Measurements from ENCODE around the gene FHIP1A. TPM values are rescaled to one million over a fixed set of nuclear protein-coding genes. Genes with fewer than 3 reads are reported as not detected.
"Not testable (repeated sequence)": the region's sequence is repeated elsewhere in the genome, so short reads cannot be mapped to it uniquely, and the experiment has no call there.

Gene FHIP1A
- 1 to 10 TPM; 4.6 to 5.4 TPM for polyA plus RNA-seq

GRCh38 chr4:151408630-151409469, at the start of gene FHIP1A:
Gene FHIP1A, plus strand, starts transcription at chr4:151409176. Its CDS starts 157,084 bp downstream, at chr4:151566260.
- Histone ChIP-seq H3K27me3 (ENCODE audit: control insufficient read depth in 1 of 2, insufficient read depth in 2 of 2, low read length in 2 of 2) (no peaks in the 10 kb centered on the region), H3K9me3 (ENCODE audit: control insufficient read depth in 2 of 2, insufficient read depth in 1 of 2, low read depth in 1 of 2, low read length in 1 of 2) (no peaks in the 10 kb centered on the region), H3K4me3 (ENCODE audit: low read depth in 1 of 2, low read length in 2 of 2) (peak within 1 kb of the TSS; percentile 72 to 79), H3K4me1 (ENCODE audit: control insufficient read depth in 2 of 2, insufficient read depth in 2 of 2, low read length in 1 of 2) (no peaks in the 10 kb centered on the region), H3K36me3 (ENCODE audit: control insufficient read depth in 2 of 2, insufficient read depth in 2 of 2, low read length in 1 of 2) (no peaks in the 10 kb centered on the region), H3K27ac (ENCODE audit: low read depth in 2 of 2, low read length in 1 of 2) (peak within 1 kb of the TSS; percentile 95 to 97)
- 4 to 12% methylated on average over 43 to 84 of the region's 84 CpGs for whole genome bisulfite sequencing, 2 donors

- Histone ChIP-seq H3K27ac (ENCODE audit: low read depth in 2 of 2, low read length in 1 of 2) (no peak overlapping the region), H3K36me3 (ENCODE audit: control insufficient read depth in 2 of 2, insufficient read depth in 2 of 2, low read length in 1 of 2) (no peaks in the 10 kb centered on the region), H3K4me1 (ENCODE audit: control insufficient read depth in 2 of 2, insufficient read depth in 2 of 2, low read length in 1 of 2) (peaks cover 2 to 3% of the 10 kb centered on the region in 2 donors), H3K9me3 (ENCODE audit: control insufficient read depth in 2 of 2, insufficient read depth in 1 of 2, low read depth in 1 of 2, low read length in 1 of 2) (no peaks in the 10 kb centered on the region), H3K4me3 (ENCODE audit: low read depth in 1 of 2, low read length in 2 of 2) (no peak overlapping the region), H3K27me3 (ENCODE audit: control insufficient read depth in 1 of 2, insufficient read depth in 2 of 2, low read length in 2 of 2) (no peaks in the 10 kb centered on the region)
- 77% methylated on average over 4 of the region's 4 CpGs for WGBS, 2 donors
Observed at GRCh38 chr4:151359576-151359975, 49.4 kb upstream of the FHIP1A start.

- 97 to 100% methylated on average over 2 of the region's 2 CpGs for WGBS, 2 donors
Observed at GRCh38 chr4:151361126-151361525, 47.9 kb upstream of the FHIP1A start.

DNA sequence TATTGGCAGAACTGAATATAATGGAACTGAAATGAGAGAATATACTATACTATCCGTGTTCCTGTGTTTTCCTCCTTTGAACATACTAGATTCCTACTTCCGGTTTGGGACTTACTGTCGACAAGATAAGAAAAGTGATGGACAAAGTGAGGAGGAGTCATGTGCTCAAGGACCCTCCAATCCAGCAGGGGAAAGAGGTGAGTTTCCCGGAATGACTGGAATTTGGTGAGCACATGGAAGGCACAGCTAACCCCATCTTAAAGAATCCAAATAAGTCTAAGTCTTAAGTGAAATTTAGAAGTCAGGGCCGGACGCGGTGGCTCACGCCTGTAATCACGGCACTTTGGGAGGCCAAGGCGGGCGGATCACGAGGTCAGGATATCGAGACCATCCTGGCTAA, 47.0 kb upstream of the FHIP1A start:
- H3K27me3 ChIP-seq (ENCODE audit: control insufficient read depth in 1 of 2, insufficient read depth in 2 of 2, low read length in 2 of 2) = no peaks in the 10 kb centered on the region
- no peaks in the 10 kb centered on the region for H3K36me3 ChIP-seq (ENCODE audit: control insufficient read depth in 2 of 2, insufficient read depth in 2 of 2, low read length in 1 of 2)
- no peak overlapping the region for H3K27ac ChIP-seq (ENCODE audit: low read depth in 2 of 2, low read length in 1 of 2)
- H3K9me3 ChIP-seq (ENCODE audit: control insufficient read depth in 2 of 2, insufficient read depth in 1 of 2, low read depth in 1 of 2, low read length in 1 of 2) = no peaks in the 10 kb centered on the region
- no peak overlapping the region for H3K4me3 ChIP-seq (ENCODE audit: low read depth in 1 of 2, low read length in 2 of 2)
- 92 to 95% methylated on average over 13 of the region's 13 CpGs for WGBS, 2 donors
- H3K4me1 ChIP-seq (ENCODE audit: control insufficient read depth in 2 of 2, insufficient read depth in 2 of 2, low read length in 1 of 2) = no peaks in the 10 kb centered on the region

More at GRCh38 chr4:151361126-151361525, 47.9 kb upstream of the FHIP1A start:
- Histone ChIP-seq H3K27me3 (ENCODE audit: control insufficient read depth in 1 of 2, insufficient read depth in 2 of 2, low read length in 2 of 2) (no peaks in the 10 kb centered on the region), H3K36me3 (ENCODE audit: control insufficient read depth in 2 of 2, insufficient read depth in 2 of 2, low read length in 1 of 2) (no peaks in the 10 kb centered on the region), H3K27ac (ENCODE audit: low read depth in 2 of 2, low read length in 1 of 2) (no peak overlapping the region), H3K4me1 (ENCODE audit: control insufficient read depth in 2 of 2, insufficient read depth in 2 of 2, low read length in 1 of 2) (peaks cover 0 to under 1% of the 10 kb centered on the region in 2 donors), H3K4me3 (ENCODE audit: low read depth in 1 of 2, low read length in 2 of 2) (no peak overlapping the region), H3K9me3 (ENCODE audit: control insufficient read depth in 2 of 2, insufficient read depth in 1 of 2, low read depth in 1 of 2, low read length in 1 of 2) (no peaks in the 10 kb centered on the region)

DNA sequence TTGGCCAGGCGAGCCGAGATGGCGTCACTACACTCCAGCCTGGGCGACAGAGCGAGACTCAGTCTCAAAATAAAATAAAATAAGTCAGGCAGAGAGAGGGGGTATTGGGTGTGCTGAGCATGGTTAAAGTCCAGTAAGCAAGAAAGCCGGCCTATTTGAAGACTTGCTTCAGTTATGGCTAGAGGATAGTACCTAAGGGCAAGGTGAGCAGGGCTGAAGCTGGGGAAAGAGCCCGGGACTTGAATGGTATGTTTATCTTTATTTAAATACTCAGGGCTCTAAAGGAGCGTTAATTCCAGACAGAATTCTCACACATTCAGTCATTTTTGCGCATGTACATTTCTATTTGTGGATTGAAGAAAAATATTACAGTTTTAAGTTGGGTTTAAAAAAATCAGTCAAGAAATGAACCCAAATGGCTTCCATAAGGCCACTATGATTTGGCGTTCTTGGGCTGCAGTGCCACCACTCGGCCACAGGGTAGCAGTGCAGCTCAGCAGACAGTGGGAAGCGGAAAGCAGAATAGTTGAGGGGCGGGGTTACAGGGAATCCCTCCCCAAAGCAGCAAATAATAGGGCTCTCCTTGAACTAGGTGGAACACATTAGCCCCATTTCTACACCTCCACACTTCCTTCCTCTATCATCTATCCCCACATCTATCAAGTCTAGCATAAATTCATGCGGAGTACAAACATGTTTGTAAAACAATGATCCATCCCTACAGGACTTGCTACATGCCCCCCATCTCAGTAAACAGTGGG, 46.4 kb upstream of the FHIP1A start:
- no peaks in the 10 kb centered on the region for H3K9me3 ChIP-seq (ENCODE audit: control insufficient read depth in 2 of 2, insufficient read depth in 1 of 2, low read depth in 1 of 2, low read length in 1 of 2)
- H3K27ac ChIP-seq (ENCODE audit: low read depth in 2 of 2, low read length in 1 of 2) = no peak overlapping the region
- no peak overlapping the region for H3K4me3 ChIP-seq (ENCODE audit: low read depth in 1 of 2, low read length in 2 of 2)
- H3K36me3 ChIP-seq (ENCODE audit: control insufficient read depth in 2 of 2, insufficient read depth in 2 of 2, low read length in 1 of 2) = no peaks in the 10 kb centered on the region
- WGBS, 2 donors = 47 to 48% methylated on average over 14 of the region's 14 CpGs
- H3K4me1 ChIP-seq (ENCODE audit: control insufficient read depth in 2 of 2, insufficient read depth in 2 of 2, low read length in 1 of 2) = no peaks in the 10 kb centered on the region
- no peaks in the 10 kb centered on the region for H3K27me3 ChIP-seq (ENCODE audit: control insufficient read depth in 1 of 2, insufficient read depth in 2 of 2, low read length in 2 of 2)

GRCh38 chr4:151376540-151376939, 32.4 kb upstream of the FHIP1A start:
- Histone ChIP-seq H3K27me3 (ENCODE audit: control insufficient read depth in 1 of 2, insufficient read depth in 2 of 2, low read length in 2 of 2) (peaks cover 0 to 2% of the 10 kb centered on the region in 2 donors), H3K9me3 (ENCODE audit: control insufficient read depth in 2 of 2, insufficient read depth in 1 of 2, low read depth in 1 of 2, low read length in 1 of 2) (no peaks in the 10 kb centered on the region), H3K27ac (ENCODE audit: low read depth in 2 of 2, low read length in 1 of 2) (no peak overlapping the region), H3K4me3 (ENCODE audit: low read depth in 1 of 2, low read length in 2 of 2) (no peak overlapping the region), H3K36me3 (ENCODE audit: control insufficient read depth in 2 of 2, insufficient read depth in 2 of 2, low read length in 1 of 2) (no peaks in the 10 kb centered on the region), H3K4me1 (ENCODE audit: control insufficient read depth in 2 of 2, insufficient read depth in 2 of 2, low read length in 1 of 2) (no peaks in the 10 kb centered on the region)
- WGBS, 2 donors = 62 to 75% methylated on average over 1 of the region's 1 CpG

- no peaks in the 10 kb centered on the region for H3K4me1 ChIP-seq (ENCODE audit: control insufficient read depth in 2 of 2, insufficient read depth in 2 of 2, low read length in 1 of 2)
- H3K27ac ChIP-seq (ENCODE audit: low read depth in 2 of 2, low read length in 1 of 2) = no peak overlapping the region
- 80 to 81% methylated on average over 2 of the region's 2 CpGs for WGBS, 2 donors
- H3K27me3 ChIP-seq (ENCODE audit: control insufficient read depth in 1 of 2, insufficient read depth in 2 of 2, low read length in 2 of 2) = no peaks in the 10 kb centered on the region
- H3K4me3 ChIP-seq (ENCODE audit: low read depth in 1 of 2, low read length in 2 of 2) = no peak overlapping the region
- no peaks in the 10 kb centered on the region for H3K36me3 ChIP-seq (ENCODE audit: control insufficient read depth in 2 of 2, insufficient read depth in 2 of 2, low read length in 1 of 2)
- H3K9me3 ChIP-seq (ENCODE audit: control insufficient read depth in 2 of 2, insufficient read depth in 1 of 2, low read depth in 1 of 2, low read length in 1 of 2) = no peaks in the 10 kb centered on the region
Observed at GRCh38 chr4:151389311-151389710, 19.7 kb upstream of the FHIP1A start.

DNA sequence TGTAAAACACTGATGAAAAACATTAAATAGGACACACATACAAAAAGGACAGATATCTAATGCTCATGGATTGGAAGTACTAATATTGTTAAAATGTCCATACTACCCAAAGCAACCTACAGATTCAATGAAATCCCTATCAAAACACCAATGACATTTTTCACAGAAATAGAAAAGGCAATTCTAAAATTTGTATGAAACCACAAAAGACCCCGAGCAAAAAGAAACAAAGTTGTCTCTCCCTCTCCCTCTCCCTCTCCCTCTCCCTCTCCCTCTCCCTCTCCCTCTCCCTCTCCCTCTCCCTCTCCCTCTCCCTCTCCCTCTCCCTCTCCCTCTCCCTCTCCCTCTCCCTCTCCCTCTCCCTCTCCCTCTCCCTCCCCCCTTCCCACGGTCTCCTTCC, 19.2 kb upstream of the FHIP1A start:
- WGBS, 2 donors = 80 to 92% methylated on average over 1 of the region's 2 CpGs
- H3K36me3 ChIP-seq (ENCODE audit: control insufficient read depth in 2 of 2, insufficient read depth in 2 of 2, low read length in 1 of 2); H3K27me3 ChIP-seq (ENCODE audit: control insufficient read depth in 1 of 2, insufficient read depth in 2 of 2, low read length in 2 of 2); H3K4me1 ChIP-seq (ENCODE audit: control insufficient read depth in 2 of 2, insufficient read depth in 2 of 2, low read length in 1 of 2); H3K9me3 ChIP-seq (ENCODE audit: control insufficient read depth in 2 of 2, insufficient read depth in 1 of 2, low read depth in 1 of 2, low read length in 1 of 2); H3K4me3 ChIP-seq (ENCODE audit: low read depth in 1 of 2, low read length in 2 of 2); H3K27ac ChIP-seq (ENCODE audit: low read depth in 2 of 2, low read length in 1 of 2): not testable (repeated sequence)

DNA sequence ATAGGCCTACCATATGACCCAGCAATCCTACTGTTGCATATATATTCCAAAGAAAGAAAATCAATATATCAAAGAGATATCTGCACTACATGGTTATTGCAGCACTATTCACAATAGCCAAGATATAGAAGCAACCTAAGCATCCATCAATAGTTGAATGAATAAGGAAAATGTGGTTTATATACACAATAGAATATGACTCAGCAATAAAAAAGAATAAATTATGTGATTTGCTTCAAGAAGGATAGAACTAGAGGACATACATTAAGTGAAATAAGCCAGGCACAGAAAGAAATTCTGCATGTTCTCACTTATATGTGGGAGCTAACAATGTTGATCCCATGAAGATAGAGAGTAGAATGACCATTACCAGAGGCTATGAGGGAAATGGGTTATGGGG, 13.1 kb upstream of the FHIP1A start:
- Histone ChIP-seq H3K27ac (ENCODE audit: low read depth in 2 of 2, low read length in 1 of 2) (no peak overlapping the region), H3K36me3 (ENCODE audit: control insufficient read depth in 2 of 2, insufficient read depth in 2 of 2, low read length in 1 of 2) (no peaks in the 10 kb centered on the region), H3K4me1 (ENCODE audit: control insufficient read depth in 2 of 2, insufficient read depth in 2 of 2, low read length in 1 of 2) (no peaks in the 10 kb centered on the region), H3K27me3 (ENCODE audit: control insufficient read depth in 1 of 2, insufficient read depth in 2 of 2, low read length in 2 of 2) (no peaks in the 10 kb centered on the region), H3K4me3 (ENCODE audit: low read depth in 1 of 2, low read length in 2 of 2) (no peak overlapping the region), H3K9me3 (ENCODE audit: control insufficient read depth in 2 of 2, insufficient read depth in 1 of 2, low read depth in 1 of 2, low read length in 1 of 2) (no peaks in the 10 kb centered on the region)

Measured in esophagus (tissue), 2 donors.